Measurements from ENCODE around the gene CNTN4. TPM values are rescaled to one million over a fixed set of nuclear protein-coding genes. Genes with fewer than 3 reads are reported as not detected.
A peak's percentile ranks its signal among the peaks of the same experiment; 100 is the strongest.

Gene CNTN4
- total RNA-seq, 1 donor from 2014 or later = 23.0 TPM

GRCh38 chr3:2441558-2441957 lies 342.9 kb downstream of the CNTN4 start:
- Mint-ChIP-seq H3K27me3 (ENCODE audit: unreplicated experiment) (no peaks in the 10 kb centered on the region), H3K36me3 (ENCODE audit: unreplicated experiment) (no peaks in the 10 kb centered on the region), H3K4me3 (ENCODE audit: unreplicated experiment) (no peak overlapping the region), H3K9me3 (ENCODE audit: unreplicated experiment) (no peaks in the 10 kb centered on the region), H3K27ac (ENCODE audit: unreplicated experiment) (no peak overlapping the region), H3K4me1 (ENCODE audit: low read depth, unreplicated experiment) (peaks cover 6% of the 10 kb centered on the region)
- TF ChIP-seq CTCF (IDR thresholded peaks at IDR 0.05; ENCODE audit: partially characterized antibody, unreplicated experiment) = no peak
- no peak for DNase-seq

DNA sequence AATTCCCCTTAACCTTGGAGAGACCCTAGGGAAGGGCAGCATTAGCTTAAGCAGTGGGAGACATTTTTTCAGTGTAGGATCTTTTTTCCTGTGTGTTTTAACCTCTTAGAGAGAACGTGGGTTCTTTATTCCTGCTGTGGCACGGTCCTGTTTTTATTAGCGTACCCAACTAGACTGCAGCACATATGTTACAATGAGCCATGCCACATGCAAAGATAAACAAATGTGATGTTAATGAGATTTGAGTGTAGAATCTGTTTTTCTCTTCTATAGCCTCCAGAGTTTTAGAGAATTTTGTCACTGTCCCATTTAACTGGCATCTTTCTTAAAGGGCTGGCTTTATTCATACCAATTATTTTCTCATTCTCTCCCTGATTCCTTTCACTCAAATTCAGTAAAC lies 347.5 kb downstream of the CNTN4 start:
- H3K27me3 Mint-ChIP-seq (ENCODE audit: unreplicated experiment) = no peaks in the 10 kb centered on the region
- peaks cover 8% of the 10 kb centered on the region for H3K4me1 Mint-ChIP-seq (ENCODE audit: low read depth, unreplicated experiment)
- H3K4me3 Mint-ChIP-seq (ENCODE audit: unreplicated experiment) = no peak overlapping the region
- no peak for TF ChIP-seq CTCF (IDR thresholded peaks at IDR 0.05; ENCODE audit: partially characterized antibody, unreplicated experiment)
- H3K9me3 Mint-ChIP-seq (ENCODE audit: unreplicated experiment) = no peaks in the 10 kb centered on the region
- peak overlapping the region; percentile 17 for H3K27ac Mint-ChIP-seq (ENCODE audit: unreplicated experiment)
- no peak for DNase-seq
- no peaks in the 10 kb centered on the region for H3K36me3 Mint-ChIP-seq (ENCODE audit: unreplicated experiment)

GRCh38 chr3:2452249-2452648 lies 353.6 kb downstream of the CNTN4 start:
- TF ChIP-seq CTCF (IDR thresholded peaks at IDR 0.05; ENCODE audit: partially characterized antibody, unreplicated experiment) = no peak
- H3K27ac Mint-ChIP-seq (ENCODE audit: unreplicated experiment) = no peak overlapping the region
- no peaks in the 10 kb centered on the region for H3K36me3 Mint-ChIP-seq (ENCODE audit: unreplicated experiment)
- H3K27me3 Mint-ChIP-seq (ENCODE audit: unreplicated experiment) = no peaks in the 10 kb centered on the region
- no peak overlapping the region for H3K4me3 Mint-ChIP-seq (ENCODE audit: unreplicated experiment)
- no peaks in the 10 kb centered on the region for H3K9me3 Mint-ChIP-seq (ENCODE audit: unreplicated experiment)
- DNase-seq = no peak
- H3K4me1 Mint-ChIP-seq (ENCODE audit: low read depth, unreplicated experiment) = no peaks in the 10 kb centered on the region

DNA sequence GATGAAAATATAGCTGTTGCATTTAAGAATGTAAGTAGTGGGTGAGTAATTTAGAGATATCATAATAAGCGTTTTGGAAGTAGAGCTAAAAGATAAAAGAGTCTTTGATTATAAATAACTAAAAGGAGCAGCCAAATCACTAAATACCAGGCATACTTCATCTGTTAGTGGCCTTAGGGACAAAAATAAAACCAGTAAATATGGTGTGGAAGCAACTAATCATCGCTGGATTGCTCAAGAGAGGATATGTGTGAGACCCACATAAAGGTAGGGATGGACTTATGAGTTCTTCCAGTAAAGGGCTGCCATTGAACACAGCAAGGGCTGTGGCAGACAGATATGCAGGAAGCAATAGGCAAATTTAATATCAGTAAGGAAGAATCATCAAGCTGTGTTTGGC lies 356.2 kb downstream of the CNTN4 start:
- no peaks in the 10 kb centered on the region for H3K9me3 Mint-ChIP-seq (ENCODE audit: unreplicated experiment)
- H3K27me3 Mint-ChIP-seq (ENCODE audit: unreplicated experiment) = no peaks in the 10 kb centered on the region
- H3K36me3 Mint-ChIP-seq (ENCODE audit: unreplicated experiment) = no peaks in the 10 kb centered on the region
- no peak for TF ChIP-seq CTCF (IDR thresholded peaks at IDR 0.05; ENCODE audit: partially characterized antibody, unreplicated experiment)
- no peak overlapping the region for H3K27ac Mint-ChIP-seq (ENCODE audit: unreplicated experiment)
- no peaks in the 10 kb centered on the region for H3K4me1 Mint-ChIP-seq (ENCODE audit: low read depth, unreplicated experiment)
- no peak overlapping the region for H3K4me3 Mint-ChIP-seq (ENCODE audit: unreplicated experiment)
- no peak for DNase-seq

GRCh38 chr3:2456788-2457187 lies 358.1 kb downstream of the CNTN4 start:
- Mint-ChIP-seq H3K36me3 (ENCODE audit: unreplicated experiment) (no peaks in the 10 kb centered on the region), H3K9me3 (ENCODE audit: unreplicated experiment) (no peaks in the 10 kb centered on the region), H3K27ac (ENCODE audit: unreplicated experiment) (no peak overlapping the region), H3K4me3 (ENCODE audit: unreplicated experiment) (no peak overlapping the region), H3K27me3 (ENCODE audit: unreplicated experiment) (no peaks in the 10 kb centered on the region), H3K4me1 (ENCODE audit: low read depth, unreplicated experiment) (no peaks in the 10 kb centered on the region)
- DNase-seq = no peak
- no peak for TF ChIP-seq CTCF (IDR thresholded peaks at IDR 0.05; ENCODE audit: partially characterized antibody, unreplicated experiment)
